Thyroid gland (tissue), 4 donors: Measurements from ENCODE around the gene FIP1L1.

Experiments used
- POLR2A ChIP-seq, 2 donors: fragments of 450-650 bp; IDR thresholded peaks; one replicate each; pipeline ENCODE4 v1.6.1; 2017; ENCODE audit warnings: antibody characterized with exemption in 2 of 2, mild to moderate bottlenecking in 2 of 2, moderate library complexity in 1 of 2
- TF ChIP-seq, protein P1 (sequence below), 6 experiments: fragments of 200-600 bp in 3 of 6; fragments of 450-650 bp in 3 of 6; sonication (generic) in 3 of 6; IDR thresholded peaks; one replicate each; pipeline ENCODE4 v1.5.1; 2016 to 2019; ENCODE audit warnings: antibody characterized with exemption in 6 of 6, mild to moderate bottlenecking in 2 of 6, inconsistent platforms in 1 of 6, moderate library complexity in 1 of 6

DNA sequence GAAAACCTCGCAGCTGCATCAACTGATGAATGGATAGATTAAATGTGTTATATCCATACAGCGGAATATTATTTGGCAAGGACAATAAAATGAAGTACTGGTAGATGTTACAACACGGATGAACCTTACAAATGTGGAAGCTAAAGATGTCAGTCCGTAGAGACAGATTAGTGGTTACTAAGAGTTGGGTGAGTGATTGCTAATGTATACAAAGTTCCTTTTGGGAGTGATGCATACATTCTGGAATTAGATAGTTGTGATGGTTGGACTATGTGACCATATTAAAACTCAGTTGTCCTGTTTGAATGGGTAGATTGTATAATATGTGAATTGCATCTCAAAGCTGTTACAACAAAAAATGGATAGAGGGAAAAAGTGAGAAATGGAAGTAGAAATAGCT, 2.8 kb downstream of the FIP1L1 start:
- TF ChIP-seq, protein P1, sequence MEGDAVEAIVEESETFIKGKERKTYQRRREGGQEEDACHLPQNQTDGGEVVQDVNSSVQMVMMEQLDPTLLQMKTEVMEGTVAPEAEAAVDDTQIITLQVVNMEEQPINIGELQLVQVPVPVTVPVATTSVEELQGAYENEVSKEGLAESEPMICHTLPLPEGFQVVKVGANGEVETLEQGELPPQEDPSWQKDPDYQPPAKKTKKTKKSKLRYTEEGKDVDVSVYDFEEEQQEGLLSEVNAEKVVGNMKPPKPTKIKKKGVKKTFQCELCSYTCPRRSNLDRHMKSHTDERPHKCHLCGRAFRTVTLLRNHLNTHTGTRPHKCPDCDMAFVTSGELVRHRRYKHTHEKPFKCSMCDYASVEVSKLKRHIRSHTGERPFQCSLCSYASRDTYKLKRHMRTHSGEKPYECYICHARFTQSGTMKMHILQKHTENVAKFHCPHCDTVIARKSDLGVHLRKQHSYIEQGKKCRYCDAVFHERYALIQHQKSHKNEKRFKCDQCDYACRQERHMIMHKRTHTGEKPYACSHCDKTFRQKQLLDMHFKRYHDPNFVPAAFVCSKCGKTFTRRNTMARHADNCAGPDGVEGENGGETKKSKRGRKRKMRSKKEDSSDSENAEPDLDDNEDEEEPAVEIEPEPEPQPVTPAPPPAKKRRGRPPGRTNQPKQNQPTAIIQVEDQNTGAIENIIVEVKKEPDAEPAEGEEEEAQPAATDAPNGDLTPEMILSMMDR (IDR thresholded peaks at IDR 0.05): no peak
- TF ChIP-seq POLR2A (IDR thresholded peaks at IDR 0.05): no peak
